ENCODE data around the gene PBX4. TPM values are rescaled to one million over a fixed set of nuclear protein-coding genes. Genes with fewer than 3 reads are reported as not detected.

Gene PBX4
- total and polyA plus RNA-seq, 2 of the 8 experiments (the other 6 are each of a cell fraction or from before 2014, with no cell fraction given): 3.4 to 3.8 TPM

DNA sequence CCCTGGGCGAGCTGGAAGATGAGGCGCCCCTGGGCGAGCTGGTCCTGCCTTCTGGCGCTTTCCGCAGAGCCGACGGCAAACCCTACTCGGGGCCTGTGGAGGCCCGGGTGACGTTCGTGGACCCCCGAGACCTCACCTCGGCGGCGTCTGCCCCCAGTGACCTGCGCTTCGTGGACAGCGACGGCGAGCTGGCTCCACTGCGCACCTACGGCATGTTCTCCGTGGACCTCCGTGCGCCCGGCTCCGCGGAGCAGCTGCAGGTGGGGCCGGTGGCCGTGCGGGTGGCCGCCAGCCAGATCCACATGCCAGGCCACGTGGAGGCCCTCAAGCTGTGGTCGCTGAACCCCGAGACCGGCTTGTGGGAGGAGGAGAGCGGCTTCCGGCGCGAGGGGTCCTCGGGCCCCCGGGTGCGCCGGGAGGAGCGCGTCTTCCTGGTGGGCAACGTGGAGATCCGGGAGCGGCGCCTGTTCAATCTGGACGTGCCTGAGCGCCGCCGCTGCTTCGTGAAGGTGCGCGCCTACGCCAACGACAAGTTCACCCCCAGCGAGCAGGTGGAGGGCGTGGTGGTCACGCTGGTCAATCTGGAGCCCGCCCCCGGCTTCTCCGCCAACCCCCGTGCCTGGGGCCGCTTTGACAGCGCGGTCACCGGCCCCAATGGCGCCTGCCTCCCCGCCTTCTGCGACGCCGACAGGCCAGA lies 74.1 kb downstream of the PBX4 start:
- no peak overlapping the region for H3K4me2 ChIP-seq (ENCODE audit: insufficient read depth in 1 of 2, low read depth in 2 of 2, low read length in 2 of 2)
- ChIA-PET CTCF (ENCODE audit: partially characterized antibody) (interaction anchor here (1.0 to 15.7 kb wide), 3 partner anchors 8 to 93 kb away, joined by 3 to 223 read pairs (median 9); no protein-coding TSS in a partner anchor), POLR2A (ENCODE audit: partially characterized antibody) (interaction anchor here (1.0 to 1.8 kb wide), 5 partner anchors 9 to 99 kb away, joined by 3 to 4 read pairs (median 4); partner anchors contain the start of gene GMIP)
- H3K14ac ChIP-seq (ENCODE audit: insufficient read length): no peak overlapping the region
- H4K91ac ChIP-seq (replicated peaks; ENCODE audit: insufficient read length, low read length): no peak overlapping the region
- H2AK5ac ChIP-seq (ENCODE audit: low read depth, low read length): no peak overlapping the region
- peaks cover 0 to 5% (median 1%) of the 10 kb centered on the region in 4 experiments; a peak in 3 of 7 replicates for H3K4me1 ChIP-seq (replicated peaks in 1 of 4; ENCODE audit: control insufficient read depth in 3 of 4, insufficient read depth in 4 of 4, low read length in 3 of 4)
- H2AFZ ChIP-seq (ENCODE audit: low read length): no peak overlapping the region
- H4K8ac ChIP-seq (ENCODE audit: extremely low read depth, insufficient read depth, low read length): no peak overlapping the region; the same call in 1 of the 2 replicates
- WGBS, 2 experiments (ENCODE audit: extremely low coverage in 1 of 2, insufficient coverage in 1 of 2, insufficient read length in 1 of 2, insufficient replicate concordance in 2 of 2, low coverage in 1 of 2, low lambda C conversion rate in 2 of 2, missing lambda C conversion rate in 1 of 2): 93% methylated on average over 64 of the region's 75 CpGs; no CpG with 5 or more reads in 1 of the 2 experiments
- no peak overlapping the region for H2BK120ac ChIP-seq (replicated peaks; ENCODE audit: low read depth, low read length)
- no peak for DNase-seq (ENCODE audit: low read depth in 1 of 2, low spot score in 2 of 2)
- no peak overlapping the region for H2BK12ac ChIP-seq (ENCODE audit: low read depth, low read length)
- H3K79me2 ChIP-seq (ENCODE audit: control insufficient read depth in 1 of 2, insufficient read depth in 2 of 2, low read length in 2 of 2): no peaks in the 10 kb centered on the region
- H3K9ac ChIP-seq (replicated peaks in 1 of 4; ENCODE audit: extremely low read depth in 1 of 4, low read depth in 3 of 4, low read length in 3 of 4): no peak overlapping the region
- H2BK20ac ChIP-seq (ENCODE audit: low read length): no peak overlapping the region
- H4K20me1 ChIP-seq (replicated peaks in 1 of 2; ENCODE audit: control insufficient read depth in 1 of 2, insufficient read depth in 2 of 2, low read length in 2 of 2): peaks cover 0 to 1% of the 10 kb centered on the region in 2 experiments
- no peak overlapping the region for H3K56ac ChIP-seq (replicated peaks; ENCODE audit: insufficient read length, low read depth, low read length)
- no peaks in the 10 kb centered on the region for H3K36me3 ChIP-seq (ENCODE audit: control insufficient read depth in 2 of 4, insufficient read depth in 4 of 4, low read length in 3 of 4)
- peaks cover 1 to 11% (median 10%) of the 10 kb centered on the region in 4 experiments for H3K27me3 ChIP-seq (replicated peaks in 1 of 4; ENCODE audit: control insufficient read depth in 3 of 4, extremely low read depth in 1 of 4, insufficient read depth in 3 of 4, low read length in 3 of 4)
- no peak overlapping the region for H3K18ac ChIP-seq (ENCODE audit: extremely low read depth, low read length)
- H3K23ac ChIP-seq (ENCODE audit: insufficient read length): no peak overlapping the region
- H2BK15ac ChIP-seq (ENCODE audit: low read length): no peak overlapping the region
- H3K4me3 ChIP-seq (ENCODE audit: extremely low read depth in 1 of 4, insufficient read depth in 2 of 4, low read depth in 3 of 4, low read length in 4 of 4): no peak overlapping the region
- H3K4ac ChIP-seq (replicated peaks; ENCODE audit: insufficient read length, low read depth, low read length): no peak overlapping the region
- H3K9me3 ChIP-seq (ENCODE audit: insufficient read depth in 2 of 2, low read depth in 1 of 2, low read length in 1 of 2): peaks cover 0 to 4% of the 10 kb centered on the region in 2 experiments; a peak in 1 of 4 replicates
- H3K79me1 ChIP-seq (ENCODE audit: low read depth, low read length): no peaks in the 10 kb centered on the region
- H3K27ac ChIP-seq (ENCODE audit: low read depth, low read length): no peak overlapping the region
- peaks cover 3% of the 10 kb centered on the region; the same call in 1 of the 2 replicates for H3K23me2 ChIP-seq (ENCODE audit: low read depth, low read length)
- FAIRE-seq: no peak
- no peak overlapping the region for H4K5ac ChIP-seq (ENCODE audit: insufficient read length, low read depth, low read length)
- no peak overlapping the region for H2BK5ac ChIP-seq (ENCODE audit: low read depth, low read length)
- no peak for TF ChIP-seq EP300 (IDR thresholded peaks at IDR 0.05; ENCODE audit: borderline replicate concordance in 1 of 2, low read depth in 2 of 2, low read length in 2 of 2)
- TF ChIP-seq EGR1 (IDR thresholded peaks at IDR 0.05; ENCODE audit: borderline replicate concordance, low read depth, low read length): no peak
- TF ChIP-seq SUZ12 (IDR thresholded peaks at IDR 0.05; ENCODE audit: low read length): no peak
- TF ChIP-seq CTBP2 (IDR thresholded peaks at IDR 0.05; ENCODE audit: borderline replicate concordance, insufficient read depth, insufficient read length, low read length): no peak
- TF ChIP-seq BACH1 (IDR thresholded peaks at IDR 0.05; ENCODE audit: low read length): no peak
- no peak for TF ChIP-seq SIN3A (conservative IDR thresholded peaks at IDR 0.05 in 1 of 2, IDR thresholded peaks at IDR 0.05 in 1 of 2; ENCODE audit: low read depth in 1 of 2, low read length in 2 of 2)
- no peak for TF ChIP-seq SRF (IDR thresholded peaks at IDR 0.05; ENCODE audit: low read depth, low read length)
- no peak for TF ChIP-seq KDM1A (IDR thresholded peaks at IDR 0.05; ENCODE audit: borderline replicate concordance, low read length)
- no peak for TF ChIP-seq POLR2AphosphoS5 (IDR thresholded peaks at IDR 0.05; ENCODE audit: low read depth, low read length)
- TF ChIP-seq SIRT6 (IDR thresholded peaks at IDR 0.05; ENCODE audit: low read length): no peak
- TF ChIP-seq, protein P1, sequence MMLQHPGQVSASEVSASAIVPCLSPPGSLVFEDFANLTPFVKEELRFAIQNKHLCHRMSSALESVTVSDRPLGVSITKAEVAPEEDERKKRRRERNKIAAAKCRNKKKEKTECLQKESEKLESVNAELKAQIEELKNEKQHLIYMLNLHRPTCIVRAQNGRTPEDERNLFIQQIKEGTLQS (IDR thresholded peaks at IDR 0.05; ENCODE audit: insufficient read depth, low read depth, low read length): no peak
- no peak for TF ChIP-seq JUND (IDR thresholded peaks at IDR 0.05; ENCODE audit: low read length)
